AG04450 (cell line): Measurements from ENCODE around the gene APOBEC3C. TPM values are rescaled to one million over a fixed set of nuclear protein-coding genes. Genes with fewer than 3 reads are reported as not detected.
"Not testable (repeated sequence)": the region's sequence is repeated elsewhere in the genome, so short reads cannot be mapped to it uniquely, and the experiment has no call there.

ENCODE experiments used
- CTCF ChIA-PET: fragments of 300-600, 350-600 bp; formaldehyde crosslinking; extraction: SDS; loops from one replicate; lab custom pipeline; 2022; ENCODE audit warnings: antibody characterized with exemption, inconsistent platforms; lab: Charles Lee
- POLR2A ChIA-PET: fragments of 350-600 bp; formaldehyde crosslinking; extraction: SDS; loops from one replicate; lab custom pipeline; 2021; ENCODE audit warnings: antibody characterized with exemption, inconsistent platforms; lab: Yijun Ruan, JAX
- DNase-seq: peaks from one replicate; pipeline ENCODE4 v3.0.0-alpha.2; 2011; ENCODE audit warnings: low read depth, low spot score
- H3K27ac ChIP-seq: one replicate; pipeline ENCODE4 v1.5.1; 2012; ENCODE audit warnings: low read depth, low read length, control low read depth
- H3K27me3 ChIP-seq: one replicate; pipeline ENCODE4 v1.6.0; 2012; ENCODE audit warnings: low read length; ENCODE audit not compliant: control insufficient read depth, insufficient read depth
- H3K4me3 ChIP-seq: 2 replicates; pipeline ENCODE4 v1.5.1; 2011; ENCODE audit warnings: mild to moderate bottlenecking, low read depth, low read length, control low read depth
- H3K9me3 ChIP-seq: 2 replicates; pipeline ENCODE4 v1.5.1; 2012; ENCODE audit warnings: low read length; ENCODE audit not compliant: control insufficient read depth, insufficient read depth
- CTCF ChIP-seq: IDR thresholded peaks from 2 replicates; pipeline ENCODE4 v1.5.1; 2011; ENCODE audit warnings: low read depth, low read length, control low read depth, inconsistent platforms
- polyA plus RNA-seq: library from polyadenylated mRNA; depleted of rRNA; stranded (reverse); fragments of >200 nt; gene quantifications from 2 replicates; pipeline ENCODE4 v1.2.3, GENCODE V29; 2011

Gene APOBEC3C
- polyA plus RNA-seq, 1 experiment, result 35.5 TPM

- no peak for DNase-seq
- ChIA-PET POLR2A (no interaction called here), CTCF (interaction anchor here (1.0 to 1.5 kb wide), 5 partner anchors 23 to 144 kb away, joined by 3 to 5 read pairs (median 4); no protein-coding TSS in a partner anchor)
- H3K27ac ChIP-seq, result no peak overlapping the region
- peaks cover 16% of the 10 kb centered on the region for H3K27me3 ChIP-seq
- TF ChIP-seq CTCF, result no peak
- peaks cover 11% of the 10 kb centered on the region for H3K9me3 ChIP-seq
- no peak overlapping the region for H3K4me3 ChIP-seq
Measured at GRCh38 chr22:38974170-38974825, 39.8 kb upstream of the APOBEC3C start.

GRCh38 chr22:38974826-38975175 is 39.3 kb upstream of the APOBEC3C start:
- Histone ChIP-seq H3K27me3 (peaks cover 12% of the 10 kb centered on the region), H3K27ac (no peak overlapping the region), H3K9me3 (peaks cover 11% of the 10 kb centered on the region), H3K4me3 (no peak overlapping the region)
- no peak for TF ChIP-seq CTCF
- POLR2A ChIA-PET, result no interaction called here
- no peak for DNase-seq
- CTCF ChIA-PET, result interaction anchor here (1.0 to 1.4 kb wide), 2 partner anchors 47 to 143 kb away, joined by 3 to 4 read pairs; no protein-coding TSS in a partner anchor

- H3K27ac ChIP-seq, H3K27me3 ChIP-seq, CTCF ChIA-PET, POLR2A ChIA-PET, DNase-seq, H3K4me3 ChIP-seq: not testable (repeated sequence)
- peaks cover 11% of the 10 kb centered on the region for H3K9me3 ChIP-seq
Measured at GRCh38 chr22:38977289-38977688, 36.8 kb upstream of the APOBEC3C start.

GRCh38 chr22:38980587-38980986 is 33.5 kb upstream of the APOBEC3C start:
- not testable (repeated sequence) for DNase-seq, H3K27me3 ChIP-seq, H3K4me3 ChIP-seq, H3K27ac ChIP-seq
- POLR2A ChIA-PET, result interaction anchor here (0.6 kb wide), 1 partner anchor 213 kb away, joined by 3 read pairs; no protein-coding TSS in a partner anchor
- CTCF ChIA-PET, result interaction anchor here (1.2 to 3.0 kb wide), 2 partner anchors 11 to 23 kb away, joined by 3 to 11 read pairs; no protein-coding TSS in a partner anchor
- H3K9me3 ChIP-seq, result peaks cover 21% of the 10 kb centered on the region

GRCh38 chr22:38981005-38981991 is 32.8 kb upstream of the APOBEC3C start:
- peak overlapping the region; percentile 39 for H3K27ac ChIP-seq
- peak overlapping the region; percentile 17; the same call in 1 of the 2 replicates for H3K4me3 ChIP-seq
- CTCF ChIA-PET, result interaction anchor here (0.6 to 3.0 kb wide), 6 partner anchors 8 to 608 kb away, joined by 3 to 11 read pairs (median 4); no protein-coding TSS in a partner anchor
- H3K27me3 ChIP-seq, result no peaks in the 10 kb centered on the region
- POLR2A ChIA-PET, result interaction anchor here (0.5 to 1.1 kb wide), 4 partner anchors 90 to 1260 kb away, joined by 3 to 4 read pairs (median 3); no protein-coding TSS in a partner anchor
- peaks cover 14% of the 10 kb centered on the region for H3K9me3 ChIP-seq
- no peak for DNase-seq
- TF ChIP-seq CTCF, result peak; percentile 53
